HG03378 (cell line): ENCODE measurements around the gene DUSP5.
A peak's percentile ranks its signal among the peaks of the same experiment; 100 is the strongest.
"Not testable (repeated sequence)": the region's sequence is repeated elsewhere in the genome, so short reads cannot be mapped to it uniquely, and the experiment has no call there.

Source experiments
- ATAC-seq: cut with Tn5 transposase; IDR thresholded peaks from one replicate; pipeline ENCODE4 v1.9.1; 2021; ENCODE audit warnings: mild to moderate bottlenecking, moderate library complexity; ENCODE audit not compliant: unreplicated experiment

DUSP5 gene

GRCh38 chr10:110514848-110515247 is 17.1 kb downstream of the DUSP5 start:
- ATAC-seq, result no peak

GRCh38 chr10:110516815-110517492 is 19.2 kb downstream of the DUSP5 start:
- ATAC-seq, result no peak

DNA sequence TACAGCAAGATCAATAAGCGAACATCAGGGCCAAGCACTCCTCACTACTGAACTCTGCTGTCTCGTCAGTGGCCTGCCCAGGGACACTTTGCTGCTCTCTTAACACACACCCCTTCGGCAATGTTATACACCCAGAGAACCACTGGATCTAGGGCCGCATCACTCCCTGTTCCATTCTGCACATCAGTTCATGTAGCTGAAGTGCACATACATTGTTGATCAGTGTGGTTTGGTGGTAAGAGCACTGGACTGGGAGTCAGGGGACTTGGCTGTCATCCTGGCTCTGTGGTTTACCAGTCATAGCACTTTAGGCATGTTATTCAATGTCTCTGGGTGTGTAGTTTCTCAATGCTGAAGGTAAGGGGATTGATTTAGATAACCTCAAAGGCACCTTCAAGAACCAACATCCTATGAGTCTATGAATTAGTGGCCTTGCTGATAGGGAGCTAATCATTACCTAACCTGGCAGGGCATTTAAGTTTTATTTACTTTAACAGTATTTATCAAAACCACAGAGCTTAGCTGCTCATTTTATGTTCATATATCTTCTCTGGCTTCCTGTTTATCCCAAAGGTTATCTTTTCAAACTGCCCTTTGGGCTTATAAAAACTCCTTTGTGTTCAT is 24.8 kb downstream of the DUSP5 start:
- peak; percentile 51 for ATAC-seq

GRCh38 chr10:110523736-110524135 is 26.0 kb downstream of the DUSP5 start:
- ATAC-seq, result no peak

GRCh38 chr10:110524179-110524858 is 26.6 kb downstream of the DUSP5 start:
- no peak for ATAC-seq

- ATAC-seq, result no peak
Measured at GRCh38 chr10:110524859-110525232, 27.1 kb downstream of the DUSP5 start.

- ATAC-seq, result no peak
Measured at GRCh38 chr10:110525349-110526260, 27.9 kb downstream of the DUSP5 start.

- ATAC-seq, result no peak
Measured at GRCh38 chr10:110527731-110528171, 30.0 kb downstream of the DUSP5 start.

- ATAC-seq, result peak; percentile 10
Measured at GRCh38 chr10:110528224-110528996, 30.7 kb downstream of the DUSP5 start.

- peak; percentile 86 for ATAC-seq
Measured at GRCh38 chr10:110528997-110529524, 31.4 kb downstream of the DUSP5 start.

GRCh38 chr10:110529596-110530011 is 31.9 kb downstream of the DUSP5 start:
- ATAC-seq, result no peak

- no peak for ATAC-seq
Measured at GRCh38 chr10:110530131-110530831, 32.6 kb downstream of the DUSP5 start.

- no peak for ATAC-seq
Measured at GRCh38 chr10:110531687-110532086, 34.0 kb downstream of the DUSP5 start.

GRCh38 chr10:110532628-110533027 is 34.9 kb downstream of the DUSP5 start:
- ATAC-seq, result not testable (repeated sequence)

DNA sequence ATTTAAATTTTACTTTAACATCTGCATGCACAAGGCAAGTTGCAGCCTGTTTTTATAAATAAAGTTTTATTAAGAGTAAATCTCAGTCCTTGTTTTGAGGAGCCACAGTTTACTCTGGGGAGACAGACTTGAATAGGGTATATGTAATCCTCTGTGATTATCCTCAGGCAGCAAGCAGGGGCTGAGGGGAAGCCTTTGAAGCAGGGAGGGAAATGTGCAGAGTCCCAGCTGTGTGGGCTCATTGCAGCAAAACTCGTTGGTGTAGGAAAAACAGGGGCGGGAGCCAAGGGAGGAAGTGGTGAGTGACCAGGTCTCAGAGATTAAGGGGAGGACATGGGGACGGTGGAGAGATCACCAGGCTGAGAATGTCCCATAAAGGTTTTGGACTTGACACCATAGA is 35.4 kb downstream of the DUSP5 start:
- ATAC-seq, result no peak

DNA sequence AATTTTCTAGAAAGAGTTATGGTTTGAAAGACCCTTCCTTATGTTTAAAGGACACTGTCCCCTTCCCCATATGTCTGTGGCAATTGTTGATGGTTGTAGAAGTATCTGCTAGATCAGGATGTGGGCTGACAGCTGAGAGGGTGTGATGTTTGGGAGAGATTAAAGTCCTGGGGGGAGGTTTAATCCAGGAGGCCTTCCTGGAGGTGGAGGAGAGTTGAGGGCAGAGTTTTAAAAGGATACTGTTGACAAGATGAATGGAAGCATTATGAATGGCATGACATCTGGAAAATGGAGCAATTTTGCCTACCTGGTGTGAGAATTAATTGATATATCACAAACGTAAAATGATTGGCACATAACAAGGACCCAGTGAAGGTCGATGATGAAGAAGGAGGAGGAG is 36.9 kb downstream of the DUSP5 start:
- ATAC-seq, result no peak

GRCh38 chr10:110535958-110536891 is 38.5 kb downstream of the DUSP5 start:
- ATAC-seq, result peak; percentile 89

GRCh38 chr10:110539091-110539490 is 41.4 kb downstream of the DUSP5 start:
- ATAC-seq, result no peak
